Stimulated activated CD4-positive, alpha-beta T cell treated with anti-CD3 and anti-CD28 coated beads, Interleukin-15, amount 100 ng/mL, for 1 hour (primary cell): ENCODE data around the gene PRKCZ.

Experiments
- DNase-seq, 2 donors: peaks; one replicate each; pipeline ENCODE4 v3.0.0-alpha.2; 2020; ENCODE audit warnings: low read depth in 1 of 2, low spot score in 1 of 2

The PRKCZ gene

DNA sequence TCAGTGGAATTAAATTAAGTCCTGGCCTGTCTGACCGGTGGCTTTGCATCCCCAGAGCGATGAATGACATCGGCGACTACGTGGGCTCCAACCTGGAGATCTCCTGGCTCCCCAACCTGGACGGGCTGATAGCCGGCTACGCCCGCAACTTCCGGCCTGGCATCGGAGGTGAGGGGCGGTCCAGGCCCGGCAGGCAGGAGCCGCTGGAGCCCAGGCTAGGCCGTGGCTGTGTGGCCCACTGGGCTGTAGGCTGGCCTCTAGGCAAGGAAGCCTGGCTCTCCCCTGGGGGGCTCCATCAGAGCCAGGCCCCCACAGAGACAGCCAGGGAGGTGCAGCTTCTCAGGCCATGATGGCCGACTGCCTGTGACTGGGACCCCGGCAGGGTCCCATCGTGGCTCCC is 25.3 kb upstream of the PRKCZ start:
- DNase-seq, result no peak

DNA sequence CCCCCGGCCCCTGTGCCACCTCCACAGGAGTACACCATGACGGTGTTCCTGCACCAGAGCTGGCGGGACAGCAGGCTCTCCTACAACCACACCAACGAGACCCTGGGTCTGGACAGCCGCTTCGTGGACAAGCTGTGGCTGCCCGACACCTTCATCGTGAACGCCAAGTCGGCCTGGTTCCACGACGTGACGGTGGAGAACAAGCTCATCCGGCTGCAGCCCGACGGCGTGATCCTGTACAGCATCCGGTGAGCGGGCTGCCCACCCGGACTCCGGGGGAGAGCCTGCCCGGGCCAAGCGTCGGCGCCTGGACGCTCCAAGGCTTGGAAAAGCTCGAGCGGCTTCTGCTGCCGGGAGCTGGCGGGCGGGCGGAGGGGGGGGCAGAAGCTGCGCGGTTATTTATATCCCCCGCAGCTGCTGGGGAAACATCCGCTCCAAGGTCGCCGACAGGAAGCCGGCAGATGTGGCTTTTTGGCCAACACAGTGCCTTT is 24.7 kb upstream of the PRKCZ start:
- DNase-seq, result no peak

DNA sequence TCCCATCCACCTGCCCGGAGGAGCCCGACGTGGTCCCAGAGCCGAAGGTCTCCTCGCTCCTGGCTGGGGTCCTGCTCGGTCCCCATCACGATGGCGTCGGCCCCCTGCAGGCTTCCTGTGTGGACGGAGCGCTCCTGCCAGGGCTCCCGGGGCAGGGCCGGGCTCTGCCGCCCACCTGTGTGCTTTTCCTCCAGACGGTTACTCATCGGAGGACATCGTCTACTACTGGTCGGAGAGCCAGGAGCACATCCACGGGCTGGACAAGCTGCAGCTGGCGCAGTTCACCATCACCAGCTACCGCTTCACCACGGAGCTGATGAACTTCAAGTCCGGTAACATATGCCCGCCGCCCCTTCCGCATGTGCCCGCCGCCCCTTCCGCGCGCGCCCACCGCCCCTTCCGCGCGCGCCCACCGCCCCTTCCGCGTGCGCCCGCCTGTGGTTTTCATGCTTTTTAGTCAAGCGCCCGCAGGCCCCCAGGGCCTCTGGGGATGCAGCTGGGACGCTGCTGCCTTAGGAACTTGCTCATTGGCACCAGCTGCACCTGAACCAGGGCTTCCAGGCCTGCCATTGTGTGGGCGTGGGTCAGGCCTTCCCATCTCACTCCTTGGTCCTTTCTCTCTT is 22.1 kb upstream of the PRKCZ start:
- no peak for DNase-seq

DNA sequence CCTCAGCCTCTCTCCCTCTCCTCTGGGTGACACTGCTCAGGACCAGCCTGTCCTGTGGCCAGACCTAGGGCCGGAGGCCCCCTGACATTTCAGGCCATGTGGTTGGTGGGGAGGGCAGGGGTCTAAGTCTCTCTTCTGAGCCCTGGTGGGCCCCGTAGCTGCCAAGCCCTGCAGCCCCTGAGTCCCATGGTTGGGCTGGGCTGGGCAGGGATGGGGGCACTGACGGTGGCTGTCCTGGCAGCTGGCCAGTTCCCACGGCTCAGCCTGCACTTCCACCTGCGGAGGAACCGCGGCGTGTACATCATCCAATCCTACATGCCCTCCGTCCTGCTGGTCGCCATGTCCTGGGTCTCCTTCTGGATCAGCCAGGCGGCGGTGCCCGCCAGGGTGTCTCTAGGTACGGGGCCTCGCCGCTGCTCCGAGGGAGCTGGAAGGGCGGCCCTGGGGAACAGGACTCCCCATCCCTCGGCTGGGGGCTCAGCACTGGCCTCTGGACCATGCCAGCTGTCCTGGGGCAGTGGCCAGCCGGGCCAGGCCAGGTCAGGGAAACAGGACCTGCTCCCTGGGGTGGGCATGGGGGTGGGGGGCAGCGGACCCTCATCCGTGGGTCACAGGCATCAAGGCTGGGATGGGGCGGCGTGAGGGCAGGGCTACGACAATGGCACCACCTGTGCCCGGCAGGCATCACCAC is 21.2 kb upstream of the PRKCZ start:
- DNase-seq, result no peak

DNA sequence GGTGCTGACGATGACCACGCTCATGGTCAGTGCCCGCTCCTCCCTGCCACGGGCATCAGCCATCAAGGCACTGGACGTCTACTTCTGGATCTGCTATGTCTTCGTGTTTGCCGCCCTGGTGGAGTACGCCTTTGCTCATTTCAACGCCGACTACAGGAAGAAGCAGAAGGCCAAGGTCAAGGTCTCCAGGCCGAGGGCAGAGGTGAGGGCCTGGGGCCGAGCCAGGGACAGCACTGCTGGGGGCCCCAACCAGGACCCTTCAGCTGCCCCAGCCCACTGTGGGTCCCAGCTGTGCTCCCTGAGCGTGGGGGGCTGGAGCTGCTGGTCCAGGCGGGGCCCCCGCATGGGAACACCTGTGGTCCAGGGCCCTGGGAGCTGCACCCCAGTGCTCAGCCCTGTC is 20.6 kb upstream of the PRKCZ start:
- no peak for DNase-seq

DNA sequence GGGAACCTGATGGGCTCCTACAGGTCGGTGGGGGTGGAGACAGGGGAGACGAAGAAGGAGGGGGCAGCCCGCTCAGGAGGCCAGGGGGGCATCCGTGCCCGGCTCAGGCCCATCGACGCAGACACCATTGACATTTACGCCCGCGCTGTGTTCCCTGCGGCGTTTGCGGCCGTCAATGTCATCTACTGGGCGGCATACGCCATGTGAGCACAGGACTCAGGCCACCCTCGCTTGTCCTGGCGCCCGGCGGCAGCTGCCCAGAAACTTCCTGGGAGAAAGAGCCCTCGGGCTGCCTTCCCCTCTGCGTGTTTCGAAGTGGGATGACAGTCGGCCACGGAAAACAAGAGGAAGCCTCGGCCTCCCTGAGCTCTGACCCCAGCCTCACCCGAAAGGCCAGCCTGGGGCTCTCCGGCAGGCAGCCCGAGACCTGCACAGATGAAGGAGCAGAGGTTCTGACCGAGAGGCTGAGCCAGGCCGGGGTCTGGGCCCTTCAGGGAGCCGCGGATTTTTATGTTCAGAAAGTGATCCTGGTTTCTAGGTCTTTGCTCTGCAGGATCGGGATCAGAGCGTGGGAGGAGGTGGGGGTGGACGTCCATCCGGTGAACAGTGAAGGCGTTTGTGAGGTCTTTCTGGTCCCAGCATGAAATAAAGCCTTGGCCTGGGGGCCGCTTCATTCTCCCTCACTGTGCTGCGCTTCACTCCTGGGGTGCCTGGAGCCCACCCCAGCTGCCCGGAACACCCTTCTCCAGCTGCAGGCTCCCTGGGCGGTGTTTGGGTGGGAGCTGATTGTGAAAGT is 19.9 kb upstream of the PRKCZ start:
- no peak for DNase-seq

DNA sequence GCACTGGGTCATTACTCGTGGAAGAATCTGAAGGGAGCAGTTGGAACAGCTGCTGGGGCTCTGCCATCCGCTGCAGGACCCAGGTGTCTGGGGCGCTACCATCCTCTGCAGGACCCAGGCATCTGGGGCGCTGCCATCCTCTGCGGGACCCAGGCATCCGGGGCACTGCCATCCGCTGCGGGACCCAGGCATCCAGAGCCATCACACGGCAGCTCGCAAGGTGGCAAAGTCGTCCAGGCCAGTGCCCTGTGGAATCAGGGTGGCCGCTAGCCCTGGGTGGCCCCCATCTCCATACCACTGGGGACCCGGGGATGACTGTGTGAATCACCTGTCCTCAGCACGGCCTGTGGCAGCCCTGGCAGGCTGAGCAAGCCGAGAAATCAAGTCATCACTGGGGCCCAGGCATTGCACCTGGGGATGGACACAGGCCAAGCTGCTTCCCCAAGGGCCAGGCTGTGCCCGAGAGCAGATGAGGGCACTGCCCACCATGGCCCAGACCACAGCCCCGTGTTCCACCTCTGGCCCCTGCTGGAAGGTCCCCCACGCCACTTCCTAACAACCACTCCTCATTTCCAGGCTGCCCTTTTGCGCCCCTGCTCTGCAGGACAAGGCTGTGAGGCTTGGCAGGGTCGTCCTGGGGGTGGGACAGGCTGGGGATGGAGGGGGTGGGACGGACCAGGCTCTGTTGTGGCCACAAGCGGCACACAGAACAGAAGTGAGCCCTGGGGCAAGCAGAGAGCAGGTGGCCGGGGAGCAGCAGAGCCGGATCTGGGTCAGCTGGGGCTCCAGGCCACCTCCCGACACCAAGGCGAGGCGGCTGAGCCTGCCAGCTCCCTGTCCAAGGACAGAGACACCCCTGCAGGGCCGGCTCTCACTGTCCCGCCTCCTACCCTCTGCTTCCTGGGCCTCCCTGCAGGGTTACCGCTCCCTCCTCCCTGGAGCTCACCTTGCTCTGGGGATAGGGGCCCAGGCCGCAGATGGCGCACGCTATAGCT is 18.4 kb upstream of the PRKCZ start:
- no peak for DNase-seq

DNA sequence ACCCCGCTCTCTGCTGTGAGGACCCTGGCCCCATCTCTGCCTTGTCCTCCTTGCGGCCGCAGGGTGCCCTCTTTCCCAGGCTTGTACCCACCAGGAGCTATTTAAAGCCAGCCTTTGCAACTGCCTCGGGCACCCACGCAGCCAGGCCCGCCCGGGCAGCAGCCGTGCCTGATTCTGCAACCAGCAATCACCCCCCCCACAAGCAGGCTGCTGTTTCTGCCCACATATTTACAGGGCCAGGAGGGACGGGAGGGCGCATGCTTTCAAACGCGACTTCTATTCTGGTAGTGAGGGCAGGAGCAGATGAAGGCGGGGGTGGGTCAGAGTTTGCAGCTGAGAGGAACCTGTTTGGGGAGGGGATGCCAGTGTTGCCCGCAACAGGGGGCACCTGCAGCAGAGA is 17.5 kb upstream of the PRKCZ start:
- DNase-seq, result no peak

DNA sequence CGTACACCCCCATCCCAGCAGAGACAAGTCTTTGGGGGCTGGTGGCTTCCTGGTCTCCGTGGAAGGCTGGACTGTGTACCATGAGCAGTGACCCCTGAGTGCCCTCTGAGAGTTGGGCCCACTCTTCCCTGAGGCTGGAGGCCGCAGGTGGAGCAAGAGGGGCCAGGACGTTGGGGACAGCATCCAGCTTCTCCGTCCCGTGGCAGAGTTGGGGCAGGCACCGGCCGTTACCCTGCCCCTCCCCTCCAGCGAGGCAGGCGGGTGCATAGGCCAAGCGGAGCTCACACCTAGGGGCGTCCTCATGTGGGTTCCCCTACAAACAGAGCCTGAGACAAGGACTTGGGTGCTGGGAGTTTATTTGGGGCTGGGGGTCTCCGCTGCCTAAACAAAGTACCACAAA is 17.0 kb upstream of the PRKCZ start:
- no peak for DNase-seq

DNA sequence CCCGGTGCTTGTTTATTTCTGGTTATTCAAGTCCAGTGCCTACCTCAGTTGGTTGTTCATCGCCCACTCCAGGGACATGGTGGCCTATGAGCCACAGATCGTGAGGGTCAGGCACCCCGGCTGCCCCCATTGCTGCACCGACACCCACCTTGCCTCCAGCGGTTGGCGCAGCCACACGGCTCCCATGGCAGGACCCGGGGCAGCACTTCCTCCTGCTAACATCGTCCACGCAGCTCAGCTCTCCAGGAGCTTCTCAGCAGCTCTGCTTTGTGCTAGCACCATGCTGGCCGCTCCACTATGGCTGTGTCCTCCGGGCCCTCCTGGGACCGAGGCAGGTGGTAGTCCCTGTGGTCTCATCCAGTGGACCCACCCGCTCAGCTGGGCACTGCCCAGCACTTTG is 13.9 kb upstream of the PRKCZ start:
- no peak for DNase-seq

DNA sequence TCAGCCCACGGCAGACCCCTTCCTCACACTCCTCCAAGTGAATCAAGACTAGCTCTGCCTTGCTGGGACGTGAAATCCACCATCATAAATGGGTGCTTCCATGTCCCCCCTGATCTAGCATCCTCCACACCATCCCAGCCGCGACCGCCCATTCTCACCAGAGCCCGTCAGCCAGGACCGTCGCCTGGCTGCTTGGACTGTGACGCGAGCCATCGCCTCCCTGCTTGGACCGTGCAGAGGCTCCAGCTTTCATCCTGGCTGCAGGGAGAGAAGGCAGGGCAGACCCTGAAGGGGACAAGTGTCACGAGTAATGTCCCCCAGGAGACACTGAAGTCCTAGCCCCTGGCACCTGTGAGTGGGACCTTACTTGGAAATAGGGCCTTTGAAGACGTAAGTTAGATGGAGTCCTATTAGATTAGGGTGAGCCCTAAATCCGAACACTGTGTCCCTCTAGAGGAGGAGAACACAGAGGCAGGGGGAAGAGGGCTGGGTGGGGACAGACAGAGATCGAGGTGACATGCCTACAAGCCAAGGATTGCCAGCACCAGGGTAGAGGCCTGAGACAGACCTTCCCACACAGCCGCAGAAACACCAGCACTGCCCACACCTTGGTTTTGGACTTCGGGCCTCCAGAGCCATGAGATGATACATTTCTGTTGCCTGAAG is 12.8 kb upstream of the PRKCZ start:
- DNase-seq, result no peak

DNA sequence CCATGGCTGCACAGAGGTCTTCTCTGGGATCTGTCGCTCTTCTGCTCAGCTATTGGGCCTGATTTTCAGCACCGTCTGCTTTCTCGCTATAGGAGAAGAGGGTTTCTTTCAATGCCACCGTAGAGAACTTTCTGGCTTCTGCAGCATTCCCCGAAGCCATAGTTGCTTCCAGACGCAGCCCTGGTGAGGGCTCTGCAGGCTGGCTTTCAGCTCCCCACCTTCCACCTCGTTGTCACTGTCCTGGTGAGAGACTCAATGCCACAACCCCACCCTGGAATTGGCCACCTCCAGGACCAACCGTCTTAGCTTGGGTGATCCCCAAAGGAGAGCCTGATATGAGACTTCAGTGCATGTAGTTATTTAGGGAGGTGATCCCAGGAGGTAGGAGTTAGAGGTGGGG is 12.0 kb upstream of the PRKCZ start:
- no peak for DNase-seq

DNA sequence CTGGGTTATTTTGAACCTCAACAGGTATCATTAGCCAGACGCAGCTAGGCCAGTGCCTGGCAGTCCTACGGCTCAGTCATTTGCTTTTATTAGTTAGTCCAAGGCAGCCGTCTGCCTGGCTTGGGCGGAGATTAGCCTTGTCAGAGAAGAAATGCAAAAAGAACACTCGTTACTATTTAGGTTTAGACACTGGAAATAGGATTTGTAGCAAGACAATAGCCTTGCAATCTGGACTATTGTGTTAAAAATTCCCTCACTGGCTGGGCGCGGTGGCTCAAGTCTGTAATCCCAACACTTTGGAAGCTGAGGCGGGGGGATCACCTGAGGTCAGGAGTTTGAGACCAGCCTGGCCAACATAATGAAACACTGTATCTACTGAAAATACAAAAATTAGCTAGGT is 11.0 kb upstream of the PRKCZ start:
- DNase-seq, result no peak

DNA sequence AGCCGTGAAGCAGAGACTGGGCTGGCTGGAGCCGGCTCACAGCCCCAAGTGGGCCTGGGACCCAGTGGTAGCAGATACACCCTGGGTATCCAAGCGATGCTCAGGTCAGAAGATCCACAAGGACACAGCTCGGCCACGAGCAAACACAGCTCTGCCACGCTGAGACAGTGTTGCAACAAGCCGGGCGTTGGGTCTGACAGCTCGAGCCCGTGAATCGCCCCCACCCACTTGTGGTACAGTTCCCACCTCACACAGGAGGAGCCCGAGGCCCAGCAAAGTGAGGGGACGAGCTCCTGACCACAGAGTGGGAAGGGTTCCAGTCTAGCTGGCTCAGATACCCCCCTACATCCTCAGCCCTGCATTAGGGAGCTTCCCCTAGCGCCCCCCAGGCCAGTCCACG is 8.9 kb upstream of the PRKCZ start:
- no peak for DNase-seq

DNA sequence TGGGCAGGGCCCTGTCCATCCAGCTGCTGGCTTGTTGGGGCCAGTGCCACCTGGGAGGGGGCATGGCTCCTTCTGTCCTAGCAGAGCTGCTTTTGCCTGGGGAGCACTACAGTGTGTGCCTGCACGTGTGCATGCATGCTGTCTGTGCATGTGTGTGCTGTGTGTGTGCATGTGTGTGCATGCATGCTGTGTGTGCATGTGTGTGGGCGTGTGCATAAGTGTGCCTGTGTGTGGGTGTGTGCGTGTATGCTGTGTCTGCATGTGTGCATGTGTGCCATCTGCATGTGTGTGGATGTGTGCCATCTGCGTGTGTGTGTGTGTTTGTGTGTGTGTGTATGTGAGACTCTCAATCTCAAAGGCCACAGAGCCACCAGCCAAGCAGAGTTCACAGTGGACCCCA is 8.3 kb upstream of the PRKCZ start:
- no peak for DNase-seq

DNA sequence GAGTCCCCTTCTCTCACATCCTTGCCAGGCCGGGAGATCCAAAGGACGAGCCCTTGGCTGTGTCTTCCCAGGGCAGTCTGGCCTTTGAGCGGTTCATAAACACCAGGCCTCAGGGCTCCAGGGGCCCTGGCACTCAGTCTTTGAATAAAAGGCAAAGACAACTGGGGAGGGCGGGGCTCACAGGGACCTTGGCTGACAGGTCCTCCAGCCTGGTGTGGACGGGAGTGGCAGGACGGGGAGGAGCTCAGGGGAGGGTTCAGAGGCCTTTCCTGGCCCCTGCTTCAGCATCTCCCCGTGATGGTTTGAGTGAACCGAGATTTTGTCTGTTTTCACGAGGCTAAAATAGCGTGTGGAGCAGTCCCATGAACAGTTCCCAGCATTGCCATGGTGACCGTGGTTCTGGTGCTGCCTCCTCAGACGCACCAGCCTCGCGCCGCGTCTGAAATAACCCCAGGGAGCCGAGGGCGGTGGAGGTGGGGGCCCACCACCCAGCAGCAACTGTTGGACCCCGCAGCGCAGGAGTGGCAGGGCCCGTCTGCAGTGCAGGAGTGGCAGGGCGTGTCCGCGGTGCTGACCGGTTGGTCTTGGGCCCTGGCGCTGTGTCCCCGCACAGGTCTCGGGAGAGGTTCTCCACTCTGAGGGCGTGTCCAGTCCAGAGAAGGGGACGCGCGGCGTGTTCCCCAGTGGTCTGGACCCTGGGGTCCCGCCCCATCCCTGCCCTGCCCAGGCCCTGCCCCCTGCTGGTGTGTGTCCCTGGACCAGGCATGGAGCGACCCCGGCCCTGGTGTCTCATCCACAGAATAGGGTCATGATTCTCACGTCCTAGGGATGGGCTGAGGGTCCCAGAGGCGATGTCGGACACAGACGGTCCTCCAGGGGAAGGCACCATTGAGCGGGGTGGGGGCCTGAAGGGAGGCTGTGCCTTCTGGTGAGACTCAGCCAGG is 7.1 kb upstream of the PRKCZ start:
- DNase-seq, result no peak

DNA sequence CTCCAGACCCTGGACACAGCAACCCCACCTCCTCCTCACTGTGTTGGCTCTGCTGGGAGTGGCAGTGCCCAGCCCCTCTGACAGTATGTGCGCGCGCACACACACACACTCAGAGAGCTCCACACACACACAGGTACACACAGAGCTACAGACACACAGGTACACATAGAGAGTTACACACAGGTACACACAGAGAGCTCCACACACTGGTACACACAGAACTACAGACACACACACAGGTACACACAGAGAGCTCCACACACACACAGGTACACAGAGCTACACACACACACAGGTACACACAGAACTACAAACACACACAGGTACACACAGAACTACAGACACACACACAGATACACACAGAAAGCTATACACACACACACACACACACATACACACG is 6.3 kb upstream of the PRKCZ start:
- no peak for DNase-seq

DNA sequence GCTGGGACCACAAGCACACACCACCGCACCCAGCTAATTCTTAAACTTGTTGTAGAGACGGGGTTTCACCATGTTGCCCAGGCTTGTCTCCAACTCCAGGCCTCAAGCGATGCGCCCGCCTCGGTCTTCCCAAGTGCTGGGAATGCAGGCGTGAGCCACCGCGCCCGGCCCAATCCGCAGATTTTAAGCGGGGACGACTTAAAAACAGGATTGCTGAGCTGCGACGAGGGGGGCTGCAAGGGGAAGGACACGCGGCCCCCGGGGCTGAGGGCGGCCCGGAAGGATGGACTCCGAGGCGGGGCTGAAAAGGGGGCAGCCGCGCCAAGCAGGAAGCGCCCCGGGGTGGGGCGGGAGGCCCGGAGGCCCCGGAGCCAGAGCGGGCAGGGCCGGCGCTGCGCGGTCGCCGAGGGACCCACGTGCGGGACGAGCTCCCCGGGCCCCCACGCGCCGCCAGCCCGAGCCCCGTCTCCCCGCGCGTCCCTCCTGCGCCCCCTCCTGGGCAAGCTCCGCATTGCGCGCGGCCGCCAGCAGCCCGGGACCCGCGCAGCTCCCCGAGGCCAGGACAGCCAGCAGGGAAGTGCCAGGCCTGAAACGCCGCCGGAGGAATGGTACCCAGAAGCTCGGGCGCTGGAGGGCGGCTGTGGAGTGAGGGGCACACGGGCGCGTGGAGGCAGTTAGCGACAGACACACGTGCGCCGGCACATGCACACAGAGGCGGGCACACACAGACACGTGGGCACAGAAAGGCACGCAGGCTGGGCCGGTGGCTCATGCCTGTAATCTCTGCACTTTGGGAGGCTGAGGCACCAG is 5.5 kb upstream of the PRKCZ start:
- peak; percentile 60 to 80 for DNase-seq
